ENCODE results near the gene OR2T34. TPM values are rescaled to one million over a fixed set of nuclear protein-coding genes. Genes with fewer than 3 reads are reported as not detected.
"Not testable (repeated sequence)": the region's sequence is repeated elsewhere in the genome, so short reads cannot be mapped to it uniquely, and the experiment has no call there.

The OR2T34 gene
- total and polyA plus RNA-seq, 2 experiments from 2014 or later = not detected

DNA sequence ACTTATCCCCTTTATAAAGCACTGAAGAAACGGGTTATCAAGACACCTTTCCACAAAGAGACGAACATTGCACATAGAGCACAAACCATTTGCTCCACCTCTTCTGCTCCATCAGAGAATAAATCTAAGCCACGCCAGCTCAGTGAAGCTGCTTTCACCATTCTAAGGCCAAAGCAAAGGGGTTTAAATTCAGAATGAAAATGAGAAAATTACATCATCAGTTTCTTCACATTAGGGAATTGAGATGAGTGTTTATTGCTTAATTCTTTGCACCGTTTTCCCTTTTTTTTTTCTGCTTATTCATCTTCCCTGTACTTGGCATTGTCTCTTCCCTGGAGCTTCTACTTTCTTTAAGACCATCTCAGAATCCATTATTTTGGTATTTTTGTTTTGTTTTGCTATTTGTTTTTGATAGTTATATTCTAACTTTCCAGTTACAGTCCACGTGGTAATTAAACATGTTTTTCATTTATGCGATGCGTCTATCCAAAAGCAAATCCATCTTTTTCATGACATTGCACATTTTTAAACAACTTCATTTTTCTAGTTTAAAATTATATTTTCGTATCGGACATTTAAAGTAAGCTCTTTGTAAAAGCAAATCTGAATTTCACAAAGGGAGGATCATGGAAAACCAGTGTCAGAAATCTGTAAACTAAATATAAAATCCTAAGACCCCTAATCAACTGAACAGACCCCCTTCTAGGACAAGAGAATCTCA, 1.9 kb upstream of the OR2T34 start:
- no peaks in the 10 kb centered on the region for H3K4me1 ChIP-seq (ENCODE audit: low read depth)
- TF ChIP-seq, protein P1, sequence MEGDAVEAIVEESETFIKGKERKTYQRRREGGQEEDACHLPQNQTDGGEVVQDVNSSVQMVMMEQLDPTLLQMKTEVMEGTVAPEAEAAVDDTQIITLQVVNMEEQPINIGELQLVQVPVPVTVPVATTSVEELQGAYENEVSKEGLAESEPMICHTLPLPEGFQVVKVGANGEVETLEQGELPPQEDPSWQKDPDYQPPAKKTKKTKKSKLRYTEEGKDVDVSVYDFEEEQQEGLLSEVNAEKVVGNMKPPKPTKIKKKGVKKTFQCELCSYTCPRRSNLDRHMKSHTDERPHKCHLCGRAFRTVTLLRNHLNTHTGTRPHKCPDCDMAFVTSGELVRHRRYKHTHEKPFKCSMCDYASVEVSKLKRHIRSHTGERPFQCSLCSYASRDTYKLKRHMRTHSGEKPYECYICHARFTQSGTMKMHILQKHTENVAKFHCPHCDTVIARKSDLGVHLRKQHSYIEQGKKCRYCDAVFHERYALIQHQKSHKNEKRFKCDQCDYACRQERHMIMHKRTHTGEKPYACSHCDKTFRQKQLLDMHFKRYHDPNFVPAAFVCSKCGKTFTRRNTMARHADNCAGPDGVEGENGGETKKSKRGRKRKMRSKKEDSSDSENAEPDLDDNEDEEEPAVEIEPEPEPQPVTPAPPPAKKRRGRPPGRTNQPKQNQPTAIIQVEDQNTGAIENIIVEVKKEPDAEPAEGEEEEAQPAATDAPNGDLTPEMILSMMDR (IDR thresholded peaks at IDR 0.05; ENCODE audit: low read depth, low read length) = no peak

DNA sequence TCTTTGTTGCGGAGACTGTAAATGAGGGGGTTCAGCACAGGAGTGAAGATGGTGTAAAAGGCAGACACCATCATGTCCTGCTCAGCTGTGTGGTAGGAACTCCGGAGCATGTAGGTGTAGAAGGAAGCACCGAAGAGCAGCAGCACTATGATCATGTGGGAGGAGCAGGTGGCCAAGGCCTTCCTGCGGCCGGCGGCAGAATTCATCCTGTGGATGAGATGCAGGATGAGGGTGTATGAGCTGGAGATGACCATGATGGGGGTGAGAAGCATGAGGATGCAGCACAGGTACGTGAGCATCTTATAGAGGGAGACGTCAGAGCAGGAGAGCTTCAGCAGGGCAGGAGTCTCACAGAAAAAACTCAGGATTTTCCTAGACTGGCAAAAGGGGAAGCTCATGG, 701 bp downstream of the OR2T34 start:
- not testable (repeated sequence) for H3K4me1 ChIP-seq (ENCODE audit: low read depth); H3K27ac ChIP-seq; H3K9me3 ChIP-seq (ENCODE audit: low read depth); H3K36me3 ChIP-seq; H3K4me3 ChIP-seq; DNase-seq (ENCODE audit: low read depth in 1 of 2, low spot score in 1 of 2); H3K27me3 ChIP-seq

More for the DNA sequence above, 1.9 kb upstream of the OR2T34 start:
- no peaks in the 10 kb centered on the region for H3K9me3 ChIP-seq (ENCODE audit: low read depth)
- H3K36me3 ChIP-seq = no peaks in the 10 kb centered on the region
- H3K27me3 ChIP-seq = no peaks in the 10 kb centered on the region
- no peak for DNase-seq (ENCODE audit: low read depth in 1 of 2, low spot score in 1 of 2)
- H3K27ac ChIP-seq = no peak overlapping the region
- H3K4me3 ChIP-seq = no peak overlapping the region

DNA sequence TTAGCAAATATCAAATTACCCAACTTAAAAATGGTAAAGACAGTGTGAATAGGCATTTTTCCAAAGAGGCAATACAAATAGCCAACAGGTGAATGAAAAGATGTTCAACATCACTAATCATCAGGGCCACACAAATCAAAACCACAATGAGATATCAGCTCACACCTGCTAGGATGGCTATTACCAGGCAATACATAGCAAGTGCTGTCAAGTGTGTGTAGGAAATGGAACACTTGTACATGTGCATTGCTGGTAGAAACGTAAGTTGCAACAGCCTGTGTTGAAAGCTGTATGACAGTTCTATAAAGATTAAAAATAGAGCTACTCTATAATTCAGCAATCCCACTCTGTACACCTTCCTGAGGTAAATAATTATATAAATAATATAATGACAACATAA, 2.5 kb downstream of the OR2T34 start:
- not testable (repeated sequence) for H3K4me1 ChIP-seq (ENCODE audit: low read depth); H3K27ac ChIP-seq; DNase-seq (ENCODE audit: low read depth in 1 of 2, low spot score in 1 of 2); H3K27me3 ChIP-seq; H3K4me3 ChIP-seq; H3K36me3 ChIP-seq; H3K9me3 ChIP-seq (ENCODE audit: low read depth)

DNA sequence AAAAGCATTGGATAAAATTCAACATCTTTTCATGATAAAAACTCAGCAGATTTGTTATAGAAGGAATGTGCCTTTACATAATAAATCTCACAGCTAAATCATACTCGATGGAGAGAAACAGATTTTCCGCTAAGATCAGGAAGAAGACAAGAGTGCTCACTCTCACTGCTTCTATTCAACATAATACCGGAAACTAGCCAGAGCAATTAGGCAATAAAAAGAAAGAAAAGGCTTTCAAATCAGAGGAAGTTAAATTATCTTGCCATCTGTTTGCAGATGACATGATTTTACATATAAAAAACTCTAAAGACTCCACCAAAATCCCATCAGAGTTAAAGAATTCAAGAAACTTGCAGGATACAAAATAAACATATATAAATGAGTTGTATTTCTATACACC, 3.7 kb downstream of the OR2T34 start:
- DNase-seq (ENCODE audit: low read depth in 1 of 2, low spot score in 1 of 2); H3K27me3 ChIP-seq; H3K27ac ChIP-seq; H3K4me1 ChIP-seq (ENCODE audit: low read depth); H3K9me3 ChIP-seq (ENCODE audit: low read depth); H3K36me3 ChIP-seq; H3K4me3 ChIP-seq: not testable (repeated sequence)

DNA sequence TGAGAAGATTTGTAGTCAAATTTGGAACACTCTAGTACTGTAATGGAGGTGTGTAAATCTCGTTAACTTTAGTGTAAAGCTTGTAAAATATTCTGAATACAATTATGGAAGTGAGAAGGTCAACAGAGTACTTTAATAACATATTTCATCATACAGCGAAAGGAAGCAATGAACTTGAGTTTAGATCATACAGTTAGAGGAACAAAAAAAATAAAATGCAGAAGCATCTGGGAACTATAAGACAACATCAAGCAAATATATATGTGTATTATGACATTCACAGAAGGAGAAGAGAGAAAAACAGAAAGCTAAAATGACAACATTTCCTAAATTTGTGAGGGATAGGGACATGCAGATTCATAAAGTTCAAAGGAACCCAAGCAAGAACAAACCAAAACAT, 5.5 kb downstream of the OR2T34 start:
- H3K36me3 ChIP-seq; H3K27ac ChIP-seq; H3K4me3 ChIP-seq; DNase-seq (ENCODE audit: low read depth in 1 of 2, low spot score in 1 of 2); H3K9me3 ChIP-seq (ENCODE audit: low read depth); H3K4me1 ChIP-seq (ENCODE audit: low read depth); H3K27me3 ChIP-seq: not testable (repeated sequence)

DNA sequence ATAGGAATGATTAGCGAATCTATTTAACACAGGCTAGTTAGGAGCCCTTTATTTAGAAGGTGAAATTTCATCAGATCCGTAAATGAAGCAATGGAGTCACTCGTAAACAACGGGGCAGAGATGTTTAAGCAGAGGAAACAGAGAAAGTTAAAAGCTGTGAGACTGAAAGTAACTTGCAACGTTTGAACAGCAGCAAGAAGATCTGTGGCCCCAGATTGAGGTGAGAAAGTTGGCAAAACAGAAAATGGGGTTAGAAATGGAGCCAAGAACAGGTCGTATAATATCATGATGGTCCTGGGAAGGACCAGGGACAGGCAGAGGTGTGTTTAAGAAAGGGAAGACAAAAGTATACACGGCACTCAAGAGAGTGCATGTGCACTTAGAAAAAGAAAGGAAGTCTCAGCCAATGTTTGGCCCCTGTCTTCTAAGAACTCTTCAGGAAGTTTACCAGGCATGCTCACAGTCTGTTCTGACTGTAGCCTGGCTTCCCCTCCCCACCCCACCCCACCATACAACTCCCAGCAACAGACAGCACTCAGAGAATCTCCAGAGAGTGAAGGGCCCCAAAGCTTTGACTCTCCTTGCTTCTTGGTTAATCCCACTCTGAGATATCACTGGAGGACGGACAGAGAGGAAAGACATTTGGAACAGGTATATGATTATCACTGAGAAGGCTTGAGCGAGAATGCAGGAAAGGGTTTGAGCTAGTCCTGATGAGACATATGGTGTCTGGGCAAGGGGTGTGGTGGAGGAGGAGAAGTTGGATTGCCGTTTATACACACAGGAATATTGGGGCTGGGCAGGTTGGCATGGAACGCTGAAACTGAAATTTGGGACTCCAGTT, 8.8 kb downstream of the OR2T34 start:
- not testable (repeated sequence) for H3K27me3 ChIP-seq; DNase-seq (ENCODE audit: low read depth in 1 of 2, low spot score in 1 of 2); H3K36me3 ChIP-seq; H3K4me3 ChIP-seq; H3K9me3 ChIP-seq (ENCODE audit: low read depth); H3K4me1 ChIP-seq (ENCODE audit: low read depth); H3K27ac ChIP-seq

DNA sequence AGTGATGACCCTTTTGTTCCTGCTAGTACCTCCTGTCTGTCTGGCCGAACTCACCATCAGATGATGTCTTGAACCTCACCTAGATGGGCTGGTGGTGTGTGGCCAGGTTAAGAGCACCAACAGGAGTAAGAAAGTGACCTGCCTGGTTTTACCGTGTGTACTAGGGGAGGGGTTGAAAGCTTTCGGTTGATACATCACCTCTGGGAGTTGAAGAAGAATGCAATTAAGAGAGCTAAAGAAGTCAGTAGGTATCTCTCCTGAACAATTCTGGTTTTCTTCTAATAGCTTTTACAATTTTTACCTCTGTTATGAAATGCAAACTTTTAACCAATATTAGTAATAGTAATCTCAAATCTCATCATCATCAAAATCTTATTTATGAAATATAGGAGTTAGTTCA, 11.9 kb downstream of the OR2T34 start, which contains the start of gene OR2T29:
Gene OR2T29, minus strand, starts transcription at position 101 of the 400 bp plus-strand sequence. CDS start 3,281 bp downstream, outside the sequence.
- H3K27me3 ChIP-seq; H3K27ac ChIP-seq; H3K4me1 ChIP-seq (ENCODE audit: low read depth); H3K9me3 ChIP-seq (ENCODE audit: low read depth); DNase-seq (ENCODE audit: low read depth in 1 of 2, low spot score in 1 of 2); H3K4me3 ChIP-seq; H3K36me3 ChIP-seq: not testable (repeated sequence)

DNA sequence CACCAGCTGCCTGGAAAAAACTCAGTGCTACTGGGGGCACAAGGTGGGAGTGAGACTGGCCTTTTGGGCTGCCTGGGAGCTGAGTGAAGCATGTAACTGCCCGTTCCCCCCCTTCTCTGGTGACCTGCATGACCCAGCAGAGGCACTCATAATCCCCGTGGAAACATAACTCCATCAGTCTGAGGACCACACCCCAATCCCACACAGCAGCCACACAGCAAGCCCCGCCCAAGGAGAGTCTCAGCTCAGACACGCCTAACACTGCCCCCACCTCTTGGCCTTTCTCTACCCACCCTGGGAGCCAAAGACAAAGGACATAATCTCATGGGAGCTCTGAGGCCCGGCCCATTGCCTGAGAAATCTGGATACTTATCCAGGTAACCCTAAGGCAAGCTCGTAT, 23.5 kb downstream of the OR2T34 start:
- H3K36me3 ChIP-seq; H3K27me3 ChIP-seq; H3K4me3 ChIP-seq; H3K4me1 ChIP-seq (ENCODE audit: low read depth); H3K27ac ChIP-seq; H3K9me3 ChIP-seq (ENCODE audit: low read depth); DNase-seq (ENCODE audit: low read depth in 1 of 2, low spot score in 1 of 2): not testable (repeated sequence)

DNA sequence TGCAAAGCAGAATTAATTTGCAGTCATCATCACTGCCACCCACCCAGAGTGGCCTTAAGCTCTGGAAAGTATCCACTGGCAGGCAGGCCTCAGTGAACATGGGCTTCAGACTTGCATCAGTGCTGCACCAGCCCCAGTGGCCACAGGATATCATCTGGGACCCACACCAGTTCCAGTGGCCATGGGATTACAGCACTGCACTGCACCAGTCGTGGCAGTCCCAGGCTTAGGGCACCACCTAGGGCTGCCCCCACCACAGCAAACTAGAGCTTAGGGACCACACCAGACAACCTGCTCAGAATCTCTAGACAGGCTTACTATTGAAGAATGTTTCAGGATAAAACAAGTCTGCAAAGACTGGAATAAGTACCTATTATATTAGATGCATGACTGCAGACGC, 27.2 kb downstream of the OR2T34 start:
- H3K27me3 ChIP-seq; H3K4me3 ChIP-seq; DNase-seq (ENCODE audit: low read depth in 1 of 2, low spot score in 1 of 2); H3K27ac ChIP-seq; H3K4me1 ChIP-seq (ENCODE audit: low read depth); H3K36me3 ChIP-seq; H3K9me3 ChIP-seq (ENCODE audit: low read depth): not testable (repeated sequence)

DNA sequence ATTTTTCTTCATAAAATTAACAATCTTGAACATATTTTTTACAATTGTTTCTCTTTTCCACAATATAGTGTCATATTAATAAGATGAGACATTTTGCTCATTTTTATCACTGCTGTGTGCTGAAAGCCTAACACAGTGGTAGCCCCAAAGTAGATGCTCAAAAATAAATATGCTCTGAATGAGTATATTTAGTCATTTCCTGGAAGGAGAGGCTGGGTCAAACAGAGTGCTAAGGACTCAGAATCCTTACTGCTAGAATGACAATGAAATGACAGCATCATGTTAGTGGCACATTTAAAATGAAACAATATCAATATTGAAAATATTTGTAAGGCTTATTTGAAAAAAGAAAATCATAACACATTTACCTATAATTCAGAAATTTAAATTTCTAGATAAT, 37.1 kb downstream of the OR2T34 start:
- H3K4me3 ChIP-seq, H3K36me3 ChIP-seq: not testable (repeated sequence)

More for the DNA sequence above, 37.1 kb downstream of the OR2T34 start:
- not testable (repeated sequence) for H3K9me3 ChIP-seq (ENCODE audit: low read depth); H3K27ac ChIP-seq; DNase-seq (ENCODE audit: low read depth in 1 of 2, low spot score in 1 of 2); H3K27me3 ChIP-seq; H3K4me1 ChIP-seq (ENCODE audit: low read depth)
